SK-N-SH treated with all-trans-retinoic acid at 6 μM for 48 hours (cell line): ENCODE data around the gene DGCR2.

Source experiments
- CSDC2 ChIP-seq: fragments of 250-450 bp; sonication (Bioruptor Pico); IDR thresholded peaks from 2 replicates; pipeline ENCODE4 v1.5.0; 2020; ENCODE audit warnings: mild to moderate bottlenecking, moderate library complexity
- POU6F1 ChIP-seq: fragments of 250-450 bp; sonication (Bioruptor Pico); IDR thresholded peaks from 2 replicates; pipeline ENCODE4 v1.8.0; 2021; ENCODE audit warnings: low read depth, mild to moderate bottlenecking, moderate library complexity, borderline replicate concordance
- TF ChIP-seq, protein P1 (sequence below): fragments of 250-450 bp; sonication (Bioruptor Pico); IDR thresholded peaks from 2 replicates; pipeline ENCODE4 v1.5.1; 2021; ENCODE audit warnings: mild to moderate bottlenecking, moderate library complexity

DNA sequence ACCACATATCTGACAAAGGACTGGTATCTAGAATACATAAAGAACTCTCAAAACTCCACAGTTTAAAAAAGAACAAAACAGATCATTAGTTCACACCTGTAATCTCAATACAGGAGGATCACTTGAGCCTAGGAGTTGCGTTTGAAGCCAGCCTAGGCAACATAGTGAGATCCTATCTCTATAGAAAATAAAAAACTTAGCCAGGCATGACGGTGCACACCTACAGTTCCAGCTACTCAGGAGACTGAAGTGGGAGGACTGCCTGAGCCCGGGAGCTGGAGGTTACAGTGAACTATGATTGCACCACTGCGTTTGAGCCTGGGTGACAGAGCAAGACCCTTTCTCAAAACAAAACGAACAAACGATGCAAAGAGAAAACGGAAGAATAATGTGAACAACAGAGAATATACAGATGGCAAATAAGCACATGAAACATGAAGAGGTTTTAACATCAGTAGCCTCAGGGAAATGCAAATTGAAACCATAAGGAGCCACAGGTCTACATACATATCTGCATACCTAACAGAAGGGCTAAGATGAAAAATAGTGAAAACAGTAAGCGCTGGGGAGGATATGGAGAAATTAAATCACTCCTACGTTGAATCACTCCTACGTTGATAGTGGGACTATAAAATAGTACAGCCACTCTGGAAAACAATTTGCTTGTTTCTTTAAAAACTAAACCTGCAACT, 70.7 kb downstream of the DGCR2 start:
- no peak for TF ChIP-seq CSDC2 (CRISPR knock-in tag)
- TF ChIP-seq POU6F1, result no peak
- TF ChIP-seq, protein P1, sequence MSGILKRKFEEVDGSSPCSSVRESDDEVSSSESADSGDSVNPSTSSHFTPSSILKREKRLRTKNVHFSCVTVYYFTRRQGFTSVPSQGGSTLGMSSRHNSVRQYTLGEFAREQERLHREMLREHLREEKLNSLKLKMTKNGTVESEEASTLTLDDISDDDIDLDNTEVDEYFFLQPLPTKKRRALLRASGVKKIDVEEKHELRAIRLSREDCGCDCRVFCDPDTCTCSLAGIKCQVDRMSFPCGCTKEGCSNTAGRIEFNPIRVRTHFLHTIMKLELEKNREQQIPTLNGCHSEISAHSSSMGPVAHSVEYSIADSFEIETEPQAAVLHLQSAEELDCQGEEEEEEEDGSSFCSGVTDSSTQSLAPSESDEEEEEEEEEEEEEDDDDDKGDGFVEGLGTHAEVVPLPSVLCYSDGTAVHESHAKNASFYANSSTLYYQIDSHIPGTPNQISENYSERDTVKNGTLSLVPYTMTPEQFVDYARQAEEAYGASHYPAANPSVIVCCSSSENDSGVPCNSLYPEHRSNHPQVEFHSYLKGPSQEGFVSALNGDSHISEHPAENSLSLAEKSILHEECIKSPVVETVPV (CRISPR knock-in tag), result no peak
